NCI-H82 (cell line): Measurements from ENCODE around the gene TMEM271.

ENCODE experiments used
- DNase-seq: peaks from one replicate; lab custom pipeline; 2025; lab: John Stamatoyannopoulos, UW

Gene TMEM271

DNA sequence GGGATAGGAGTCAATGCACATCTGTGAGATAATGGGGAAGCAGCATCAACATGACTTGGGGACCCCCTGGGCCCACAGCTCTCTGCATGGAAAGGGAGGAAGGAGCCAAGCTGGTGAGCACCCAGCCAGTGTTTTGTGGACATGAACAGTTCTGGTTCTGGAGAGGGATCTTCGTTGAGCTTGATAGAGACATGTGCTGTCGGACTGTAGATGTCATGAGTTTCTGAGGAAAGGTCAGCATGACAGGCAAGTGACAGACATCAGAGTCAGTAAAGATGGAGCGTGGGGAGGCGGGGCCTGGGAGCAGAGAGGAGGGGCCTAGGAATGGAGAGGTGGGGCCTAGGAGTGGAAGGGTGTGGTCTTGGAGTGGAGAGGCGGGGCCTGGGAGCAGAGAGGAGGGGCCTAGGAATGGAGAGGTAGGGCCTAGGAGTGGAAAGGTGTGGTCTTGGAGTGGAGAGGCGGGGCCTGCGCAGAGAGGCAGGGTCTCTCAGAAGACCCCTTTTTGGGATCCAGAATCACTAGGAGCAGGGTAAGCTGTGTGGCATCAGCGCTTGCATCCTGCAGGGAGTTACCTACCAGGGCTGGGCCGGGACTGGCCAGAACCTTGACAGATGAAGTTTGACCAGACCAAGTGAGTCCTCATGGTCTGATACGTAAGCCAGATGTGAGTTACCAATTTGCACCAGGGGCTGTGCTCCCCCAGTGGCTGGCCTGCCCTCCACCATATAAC lies 43.3 kb downstream of the TMEM271 start:
- DNase-seq = no peak

DNA sequence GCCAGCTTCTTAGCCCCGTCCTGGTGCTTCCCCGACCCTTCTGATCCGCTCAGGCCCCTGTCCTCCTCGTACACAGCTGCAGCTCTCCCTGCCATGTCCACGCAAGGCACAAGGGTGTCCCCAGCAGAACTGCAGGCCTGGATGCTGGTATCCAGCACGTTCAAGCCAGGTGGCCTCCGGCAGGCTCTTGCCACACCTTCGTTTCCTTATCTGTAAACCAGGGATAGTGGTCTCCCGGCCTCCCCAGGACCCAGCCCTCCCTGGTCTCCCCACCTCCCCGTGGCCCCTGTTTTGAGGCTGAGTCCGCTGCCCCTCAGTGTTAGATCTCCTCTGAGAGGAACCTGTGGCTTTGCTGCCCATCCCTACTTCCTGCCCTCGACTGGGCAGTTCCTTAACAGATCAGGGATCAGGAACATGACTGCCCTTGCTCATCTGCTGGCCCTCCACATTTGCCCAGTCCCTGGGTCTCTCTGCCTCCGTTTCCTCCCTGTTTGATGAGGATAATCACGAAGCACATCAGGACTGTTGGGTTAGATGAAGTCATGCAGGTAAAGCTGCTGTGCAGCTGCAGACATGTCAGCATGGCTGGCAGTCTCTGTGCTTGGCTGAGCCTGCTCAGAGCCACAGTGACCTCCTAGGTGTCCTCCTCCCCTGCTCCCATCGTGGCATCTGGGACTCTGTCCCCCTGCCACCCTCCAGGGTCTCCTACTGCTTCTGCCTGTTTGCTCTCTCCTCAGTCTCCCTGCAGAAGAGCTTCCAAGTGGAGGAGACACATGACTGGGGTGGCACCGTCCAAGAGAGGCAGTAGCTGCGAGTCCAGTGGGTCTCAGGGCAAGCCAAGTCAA lies 44.2 kb downstream of the TMEM271 start:
- no peak for DNase-seq

DNA sequence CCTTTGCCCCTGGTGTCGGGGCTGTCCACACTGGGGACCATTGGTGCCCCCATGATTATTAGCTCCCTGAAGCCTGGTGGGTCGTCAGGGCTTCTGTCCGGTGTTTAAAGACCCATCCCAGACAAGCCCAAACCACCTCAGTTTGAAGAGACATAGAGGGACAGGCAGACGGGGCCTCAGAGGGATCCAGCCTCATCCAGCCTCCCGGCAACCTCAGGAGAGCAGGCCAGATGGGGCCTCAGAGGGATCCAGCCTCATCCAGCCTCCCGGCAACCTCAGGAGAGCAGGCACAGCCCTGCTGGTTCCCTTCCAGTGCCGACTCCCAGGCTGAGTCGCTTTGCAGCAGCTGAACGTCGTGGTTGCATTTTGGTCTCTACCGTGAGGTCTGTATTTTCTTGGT lies 45.0 kb downstream of the TMEM271 start:
- no peak for DNase-seq

DNA sequence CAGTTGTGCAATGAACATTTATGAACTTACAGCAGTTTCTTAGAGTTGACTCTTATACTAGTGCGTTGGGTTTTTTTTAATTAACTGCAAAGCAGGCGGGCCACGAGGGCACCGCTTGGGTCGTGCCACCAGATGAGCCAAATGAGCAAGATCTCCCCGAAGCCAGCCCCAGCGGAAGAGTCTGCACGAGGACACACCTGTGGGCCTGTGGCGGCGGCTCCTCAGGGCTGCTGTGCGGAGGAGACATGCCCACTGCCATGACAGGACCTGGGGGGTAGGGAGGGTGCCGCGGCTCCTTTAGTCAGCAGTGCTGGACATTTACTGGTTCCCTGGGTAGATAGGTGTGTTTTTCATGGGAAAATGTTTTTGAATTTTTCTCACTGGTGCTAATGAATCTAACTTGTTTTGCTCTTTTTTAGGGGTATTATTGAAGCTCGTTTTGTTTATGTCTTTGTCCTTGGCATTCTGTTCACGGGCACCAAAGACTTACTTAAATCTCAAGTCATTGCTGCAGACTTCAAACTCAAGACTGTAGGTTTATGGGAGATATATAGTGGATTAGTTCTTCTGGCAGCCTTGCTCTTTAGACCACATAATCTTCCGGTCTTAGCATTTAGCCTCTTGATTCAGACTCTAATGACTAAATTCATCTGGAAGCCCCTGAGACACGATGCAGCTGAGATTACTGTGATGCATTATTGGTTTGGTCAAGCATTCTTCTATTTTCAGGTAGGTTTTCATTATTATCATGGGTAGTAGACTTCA lies 45.9 kb downstream of the TMEM271 start:
- DNase-seq = no peak

DNA sequence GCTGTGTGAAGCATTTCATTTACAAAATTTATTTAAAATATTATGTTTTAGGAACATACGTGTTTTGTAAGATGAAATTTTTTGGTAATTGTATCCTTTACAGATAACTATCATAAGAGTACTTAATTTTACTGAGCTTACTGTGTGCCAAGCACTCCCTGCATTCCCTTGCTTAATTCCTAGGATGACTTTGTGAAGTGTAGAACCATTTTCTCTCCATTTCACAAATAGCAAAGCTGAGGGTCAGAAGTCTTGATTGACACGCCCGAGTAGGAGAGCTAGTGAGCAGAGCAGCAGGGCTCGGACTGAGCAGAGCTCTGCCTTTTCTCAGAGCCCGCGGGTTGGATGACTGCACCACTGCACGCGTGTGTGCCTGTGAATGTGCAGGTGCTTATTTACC lies 46.5 kb downstream of the TMEM271 start:
- DNase-seq = no peak

DNA sequence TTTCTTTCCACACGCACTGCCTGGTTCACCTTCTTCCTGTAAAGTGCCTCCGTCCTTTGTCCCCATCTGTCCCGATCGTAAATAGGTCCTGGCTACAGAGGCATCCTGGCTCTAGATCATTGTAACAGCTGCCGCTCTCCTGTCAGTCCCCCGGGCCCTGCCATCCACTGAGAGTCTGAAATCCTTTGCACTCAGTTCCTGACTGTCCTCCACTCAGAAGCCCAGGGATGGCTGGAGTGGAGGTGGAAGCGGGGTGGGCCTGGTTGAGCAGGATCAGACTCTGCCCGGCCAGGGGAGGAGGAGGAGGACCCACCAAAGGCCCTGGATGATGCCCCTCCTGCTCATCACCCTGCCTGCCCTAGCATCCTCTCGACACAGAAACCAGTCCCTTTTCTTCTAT lies 47.3 kb downstream of the TMEM271 start:
- no peak for DNase-seq

DNA sequence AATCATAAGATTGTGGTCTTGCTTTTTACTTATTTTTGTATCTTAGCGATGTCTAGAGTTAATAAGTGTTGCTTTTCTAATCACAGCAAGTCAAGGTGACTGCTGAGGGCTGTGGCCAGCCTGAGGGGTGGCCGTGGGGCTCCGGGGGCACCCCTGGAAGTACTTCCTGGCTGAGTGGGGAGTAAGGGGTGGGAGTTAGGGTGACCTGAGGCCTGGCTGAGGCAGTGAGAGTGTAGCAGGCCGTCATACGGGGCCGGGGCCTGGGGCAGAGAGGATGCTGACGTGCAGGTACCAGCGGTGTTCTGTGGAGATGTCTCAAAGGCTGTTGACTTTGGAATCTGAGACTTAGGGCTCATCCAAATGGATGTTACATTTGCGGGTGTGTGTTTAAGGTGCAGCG lies 47.8 kb downstream of the TMEM271 start:
- no peak for DNase-seq

DNA sequence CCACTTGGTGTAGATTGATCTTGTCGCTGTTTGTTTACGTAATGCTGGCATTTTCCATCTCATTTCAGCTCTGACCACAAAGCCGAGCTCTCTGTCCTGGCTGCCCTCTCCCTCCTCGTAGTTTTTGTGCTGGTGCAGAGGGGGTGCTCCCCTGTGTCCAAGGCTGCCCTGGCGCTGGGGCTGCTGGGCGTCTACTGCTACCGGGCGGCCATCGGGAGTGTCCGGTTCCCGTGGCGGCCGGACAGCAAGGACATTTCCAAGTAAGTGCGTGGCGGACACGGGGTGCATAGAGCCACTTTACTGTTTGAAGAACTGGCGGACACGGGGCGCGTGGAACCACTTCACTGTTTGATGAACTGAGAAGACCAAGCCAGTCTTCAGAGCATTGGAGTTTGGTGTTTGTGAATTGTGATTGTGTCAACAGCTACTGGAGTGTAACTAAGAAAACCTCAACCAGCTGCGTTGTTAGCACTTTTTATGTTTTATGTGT lies 49.1 kb downstream of the TMEM271 start:
- no peak for DNase-seq

DNA sequence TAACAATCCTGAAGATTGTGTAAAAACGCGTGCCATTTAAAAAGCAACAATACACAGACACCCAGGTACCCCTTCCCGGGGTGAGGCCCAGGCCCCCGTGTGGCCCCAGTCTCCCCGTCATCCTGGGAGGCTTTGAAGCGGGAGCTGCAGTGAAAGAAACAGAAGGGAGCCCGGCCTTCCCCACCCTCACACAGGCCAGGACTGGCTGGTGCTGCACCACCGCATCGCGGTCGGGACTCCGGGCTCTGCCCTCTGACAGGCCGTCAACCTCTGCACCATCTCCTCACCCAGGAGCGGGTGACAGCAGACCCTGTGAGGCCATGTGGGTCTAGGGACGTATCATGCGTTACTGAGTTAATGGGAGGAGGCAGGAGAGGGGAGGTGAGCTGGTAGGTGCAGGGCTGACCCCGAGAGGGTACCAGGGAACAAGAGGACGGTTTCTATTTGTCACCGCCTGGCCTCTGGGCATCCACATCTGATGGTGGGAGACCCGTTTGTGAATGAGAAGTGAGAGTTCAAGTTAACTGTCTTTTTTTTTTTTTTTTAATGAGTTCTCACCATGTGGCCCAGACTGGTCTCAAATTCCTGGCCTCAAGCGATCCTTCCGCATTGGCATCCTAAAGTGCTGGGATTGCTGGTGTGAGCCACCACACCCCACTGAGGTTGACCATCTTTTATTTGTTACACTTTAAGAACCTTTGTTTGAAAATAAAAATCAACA lies 49.7 kb downstream of the TMEM271 start:
- DNase-seq = no peak

DNA sequence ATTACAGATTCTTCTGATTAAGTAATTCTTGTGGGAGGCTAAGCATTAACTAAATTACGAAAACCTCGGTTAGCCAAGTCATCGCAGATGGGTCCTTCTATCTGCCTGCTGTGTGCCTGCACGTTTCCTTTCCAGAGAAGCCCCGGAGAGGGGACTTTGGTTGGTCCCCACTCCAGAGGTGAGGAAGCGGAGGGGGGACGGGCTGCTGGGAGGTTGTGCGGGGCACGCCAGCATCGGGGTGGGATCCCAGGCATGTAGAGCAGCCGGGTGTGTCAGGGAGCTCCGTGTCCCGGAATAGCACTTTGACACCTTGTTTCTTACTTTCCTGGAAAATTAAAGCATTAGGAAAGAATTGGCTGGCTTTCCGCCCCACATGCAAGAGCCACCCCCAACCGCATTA lies 50.4 kb downstream of the TMEM271 start:
- DNase-seq = no peak

DNA sequence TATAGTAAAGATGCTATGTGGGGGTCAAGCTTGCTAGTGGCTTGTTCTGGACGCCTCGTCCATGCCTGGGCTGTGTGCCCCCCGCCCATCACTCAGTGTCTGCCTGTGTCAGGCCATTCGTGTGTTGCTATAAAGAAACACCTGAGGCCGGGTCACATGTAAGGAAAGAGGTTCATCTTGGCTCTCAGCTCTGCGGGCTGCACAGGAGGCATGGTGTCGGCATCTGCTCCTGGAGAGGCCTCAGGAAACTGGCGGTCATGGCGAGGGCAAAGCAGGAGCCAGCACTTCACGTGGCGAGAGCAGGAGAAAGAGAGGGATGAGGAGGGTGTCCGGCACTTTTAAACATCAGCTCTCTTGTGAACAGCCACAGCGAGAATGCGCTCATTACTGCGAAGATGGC lies 51.9 kb downstream of the TMEM271 start:
- DNase-seq = no peak
